ENCODE data around the gene KRT33A.

KRT33A gene

DNA sequence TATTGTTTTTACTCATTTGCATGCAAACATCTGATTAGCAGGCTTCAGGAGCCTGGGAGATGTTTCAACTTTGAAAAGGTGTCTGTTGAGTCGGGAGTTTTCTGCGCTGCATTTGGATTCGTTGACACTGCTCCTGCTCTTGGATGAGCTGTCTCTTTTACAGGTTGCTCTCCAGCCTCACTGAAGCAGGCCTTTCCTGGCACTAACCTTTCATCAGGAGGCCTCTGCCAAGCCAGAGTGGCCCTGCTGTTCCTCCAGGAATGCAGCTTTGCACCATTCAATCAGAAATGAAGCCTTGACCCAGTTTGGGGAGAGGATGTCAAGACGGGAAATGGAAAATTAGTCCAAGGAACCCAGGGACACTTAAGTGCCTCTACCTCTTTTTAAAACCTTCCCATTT lies 47.6 kb downstream of the KRT33A start:
- no peak for DNase-seq (ENCODE audit: low read depth in 2 of 2)

- DNase-seq (ENCODE audit: low read depth in 2 of 2) = no peak
These were observed 48.4 kb downstream of the KRT33A start, which contains the start of gene KRTAP29-1 for GRCh38 chr17:41301916-41302901. TSS of gene KRTAP29-1 (minus strand) at chr17:41302851. CDS start at chr17:41302851, 0 bp downstream.

DNA sequence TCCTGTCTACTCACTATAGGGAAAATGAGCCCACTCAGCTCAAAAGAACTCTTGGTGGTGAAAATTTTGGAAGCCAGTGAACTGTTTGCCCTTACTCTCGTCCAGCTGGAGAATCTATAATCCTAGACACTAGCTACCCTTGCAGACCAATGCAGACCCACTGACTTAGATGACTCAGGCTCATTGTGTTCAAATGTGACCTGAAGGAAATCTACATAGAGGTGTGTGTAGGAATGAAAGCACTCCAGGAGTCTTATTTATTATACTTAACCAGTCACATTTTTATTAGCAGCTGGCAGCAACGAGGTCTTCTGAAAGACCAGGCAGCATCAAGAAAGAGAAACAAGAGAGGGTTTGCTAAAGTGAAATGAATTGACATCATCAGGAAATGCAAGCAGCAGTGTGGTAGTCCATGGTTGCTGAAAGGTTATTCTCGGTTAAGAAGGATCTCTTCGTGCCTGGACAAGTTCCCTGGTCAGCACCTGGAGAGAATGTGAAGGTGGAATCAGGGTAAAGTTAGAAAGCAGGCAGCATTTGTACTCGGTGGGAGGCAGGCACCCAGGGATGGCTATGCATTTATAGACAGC lies 49.3 kb downstream of the KRT33A start:
- DNase-seq (ENCODE audit: low read depth in 2 of 2) = no peak

- DNase-seq (ENCODE audit: low read depth in 2 of 2) = no peak
These were observed 52.0 kb downstream of the KRT33A start for GRCh38 chr17:41298458-41299135.

GRCh38 chr17:41296846-41297245 lies 53.8 kb downstream of the KRT33A start:
- DNase-seq (ENCODE audit: low read depth in 2 of 2) = no peak
